Testis (tissue), 3 donors: Measurements from ENCODE around the gene PAF1. TPM values are rescaled to one million over a fixed set of nuclear protein-coding genes. Genes with fewer than 3 reads are reported as not detected.
"Not testable (repeated sequence)": the region's sequence is repeated elsewhere in the genome, so short reads cannot be mapped to it uniquely, and the experiment has no call there.

Source experiments
- DNase-seq: peaks from one replicate; pipeline ENCODE4 v3.0.0-alpha.2; 2019
- H3K27ac ChIP-seq, 2 donors: fragments of 200-600 bp; sonication (generic); one replicate each; pipeline ENCODE4 v1.5.1; 2019
- H3K27me3 ChIP-seq: fragments of 200-600 bp; sonication (generic); one replicate; pipeline ENCODE4 v1.5.1; 2019
- H3K36me3 ChIP-seq: fragments of 200-600 bp; sonication (generic); one replicate; pipeline ENCODE4 v1.5.1; 2017; ENCODE audit warnings: low read depth; ENCODE audit errors: missing control alignments
- H3K4me1 ChIP-seq: fragments of 200-600 bp; sonication (generic); one replicate; pipeline ENCODE4 v1.5.1; 2019
- H3K4me3 ChIP-seq, 2 donors: fragments of 200-600 bp; sonication (generic); one replicate each; pipeline ENCODE4 v1.5.1; 2017 to 2019
- H3K9me3 ChIP-seq: fragments of 200-600 bp; sonication (generic); one replicate; pipeline ENCODE4 v1.5.1; 2017
- CTCF ChIP-seq, 3 experiments: fragments of 450-650 bp in 2 of 3; fragments of 200-600 bp in 1 of 3; sonication (generic) in 1 of 3; IDR thresholded peaks; one replicate each; pipeline ENCODE4 v1.5.1; 2016 to 2019; ENCODE audit warnings: antibody characterized with exemption in 3 of 3, mild to moderate bottlenecking in 2 of 3, moderate library complexity in 1 of 3
- POLR2A ChIP-seq: fragments of 450-650 bp; IDR thresholded peaks from one replicate; pipeline ENCODE4 v1.6.1; 2017; ENCODE audit warnings: antibody characterized with exemption, mild to moderate bottlenecking, moderate library complexity
- WGBS, 2 donors: methylation state at CpG; one replicate each; pipeline ENCODE4 v1.1.5; 2018; 5-methylcytosine and 5-hydroxymethylcytosine counted together
- intact Hi-C: fragments of 100-400 bp; cut with DNase I; formaldehyde crosslinking; loops from one replicate; pipeline ENCODE4 v1.15.1; 2023; ENCODE audit warnings: low total_unique reads
- polyA plus RNA-seq: library from polyadenylated mRNA; stranded (reverse); fragments of 350-450 nt; fragmentation: Illumina TruSeq; extraction: RNeasy Lipid Tissue Mini Kit (QIAGEN cat#74804); gene quantifications from one replicate; pipeline ENCODE4 v1.2.3, GENCODE V29; 2014; ENCODE audit warnings: low read depth, low replicate concordance; ENCODE audit not compliant: insufficient read depth
- total RNA-seq, 2 donors: library from RNA; depleted of rRNA; stranded (reverse); fragments of >200 nt; gene quantifications; one replicate each; pipeline ENCODE4 v1.2.3, GENCODE V29; 2016

Gene PAF1
- total and polyA plus RNA-seq, 3 donors from 2014 or later: 70.7 to 154 (median 74.6) TPM

- Histone ChIP-seq H3K4me1 (peaks cover 18% of the 10 kb centered on the region), H3K36me3 (no peaks in the 10 kb centered on the region), H3K27ac (peak overlapping the region; percentile 87), H3K27me3 (no peaks in the 10 kb centered on the region), H3K4me3 (peak overlapping the region; percentile 84 to 87), H3K9me3 (no peaks in the 10 kb centered on the region)
- 1 to 3% methylated on average over 12 to 40 of the region's 51 CpGs for WGBS, 2 donors
- intact Hi-C loops: no loop called here
- no peak for DNase-seq
- TF ChIP-seq POLR2A (no peak), CTCF (IDR thresholded peaks at IDR 0.05) (no peak)
Measured at GRCh38 chr19:39342647-39343305, 48.1 kb downstream of the PAF1 start.

- 0 to 1% methylated on average over 14 to 76 of the region's 105 CpGs for WGBS, 2 donors
- intact Hi-C loops: no loop called here
- peak; percentile 77 to 94 (median 82) for TF ChIP-seq CTCF (IDR thresholded peaks at IDR 0.05)
- TF ChIP-seq POLR2A: no peak
- no peaks in the 10 kb centered on the region for H3K9me3 ChIP-seq
- peak; percentile 98 for DNase-seq
- no peaks in the 10 kb centered on the region for H3K27me3 ChIP-seq
- H3K36me3 ChIP-seq: no peaks in the 10 kb centered on the region
- H3K27ac ChIP-seq: peak within 1 kb of the TSS; percentile 87 to 88
- peaks cover 11% of the 10 kb centered on the region for H3K4me1 ChIP-seq
- peak within 1 kb of the TSS; percentile 84 to 87 for H3K4me3 ChIP-seq
Measured at GRCh38 chr19:39341719-39342604, 48.9 kb downstream of the PAF1 start, which contains the start of gene SAMD4B. SAMD4B (plus strand) TSS chr19:39342421; CDS start chr19:39356894, 14,473 bp downstream.

DNA sequence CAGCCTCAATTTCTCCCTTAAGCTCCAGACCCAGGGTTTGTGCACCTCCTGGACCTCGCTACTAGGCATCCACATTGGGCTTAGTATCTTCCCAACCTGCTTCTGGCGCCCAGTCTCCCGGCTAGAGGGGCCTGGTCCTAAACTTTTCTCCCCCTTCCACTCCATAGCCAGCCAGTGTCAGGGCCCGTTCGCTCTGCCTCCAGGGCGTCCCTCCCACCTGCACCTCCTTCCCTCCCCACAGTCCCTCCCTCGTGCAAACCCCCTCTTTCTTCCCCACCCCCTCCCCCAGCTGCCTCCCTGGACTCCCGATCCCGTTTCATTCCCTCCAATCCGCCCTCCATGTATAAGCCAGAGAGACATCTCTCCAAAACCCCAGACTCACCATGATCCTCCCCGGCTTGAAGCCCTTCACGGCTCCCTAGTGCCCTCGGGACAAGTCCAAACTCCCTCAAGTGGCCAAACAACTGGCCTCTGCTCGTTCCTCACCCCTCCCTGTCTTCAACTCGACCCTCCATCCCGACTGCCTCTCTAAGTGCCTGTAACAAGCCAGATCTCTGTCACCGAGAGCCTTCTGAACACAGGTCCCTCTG lies 49.7 kb downstream of the PAF1 start:
- intact Hi-C loops: no loop called here
- H3K9me3 ChIP-seq: no peaks in the 10 kb centered on the region
- no peaks in the 10 kb centered on the region for H3K27me3 ChIP-seq
- H3K4me3 ChIP-seq: peak overlapping the region; percentile 67 to 87
- H3K27ac ChIP-seq: peak overlapping the region; percentile 14 to 88
- peaks cover 11% of the 10 kb centered on the region for H3K4me1 ChIP-seq
- 1 to 3% methylated on average over 17 of the region's 17 CpGs for WGBS, 2 donors
- DNase-seq: peak; percentile 44
- TF ChIP-seq CTCF (IDR thresholded peaks at IDR 0.05) (no peak), POLR2A (no peak)
- H3K36me3 ChIP-seq: no peaks in the 10 kb centered on the region

GRCh38 chr19:39340156-39340555 lies 50.8 kb downstream of the PAF1 start:
- H3K4me3 ChIP-seq, intact Hi-C loops, DNase-seq, H3K36me3 ChIP-seq, H3K27me3 ChIP-seq, H3K27ac ChIP-seq, H3K9me3 ChIP-seq: not testable (repeated sequence)
- 79 to 83% methylated on average over 7 of the region's 7 CpGs for WGBS, 2 donors
- H3K4me1 ChIP-seq: peaks cover 11% of the 10 kb centered on the region

GRCh38 chr19:39339674-39340073 lies 51.2 kb downstream of the PAF1 start:
- Histone ChIP-seq H3K27me3 (no peaks in the 10 kb centered on the region), H3K4me3 (no peak overlapping the region), H3K36me3 (no peaks in the 10 kb centered on the region), H3K9me3 (no peaks in the 10 kb centered on the region), H3K27ac (no peak overlapping the region), H3K4me1 (peaks cover 11% of the 10 kb centered on the region)
- 93 to 100% methylated on average over 1 of the region's 1 CpG for WGBS, 2 donors
- intact Hi-C loops: no loop called here
- TF ChIP-seq CTCF (IDR thresholded peaks at IDR 0.05) (no peak), POLR2A (no peak)
- no peak for DNase-seq
